GM12891 (cell line): ENCODE measurements around the gene MRPL27.

Experiments
- POLR2A ChIP-seq: IDR thresholded peaks from 2 replicates; pipeline ENCODE4 v1.6.1; 2011; ENCODE audit warnings: low read depth, low read length, control low read depth
- POLR2AphosphoS5 ChIP-seq: IDR thresholded peaks from 2 replicates; pipeline ENCODE4 v1.6.1; 2011; ENCODE audit warnings: low read depth, low read length, control low read depth

DNA sequence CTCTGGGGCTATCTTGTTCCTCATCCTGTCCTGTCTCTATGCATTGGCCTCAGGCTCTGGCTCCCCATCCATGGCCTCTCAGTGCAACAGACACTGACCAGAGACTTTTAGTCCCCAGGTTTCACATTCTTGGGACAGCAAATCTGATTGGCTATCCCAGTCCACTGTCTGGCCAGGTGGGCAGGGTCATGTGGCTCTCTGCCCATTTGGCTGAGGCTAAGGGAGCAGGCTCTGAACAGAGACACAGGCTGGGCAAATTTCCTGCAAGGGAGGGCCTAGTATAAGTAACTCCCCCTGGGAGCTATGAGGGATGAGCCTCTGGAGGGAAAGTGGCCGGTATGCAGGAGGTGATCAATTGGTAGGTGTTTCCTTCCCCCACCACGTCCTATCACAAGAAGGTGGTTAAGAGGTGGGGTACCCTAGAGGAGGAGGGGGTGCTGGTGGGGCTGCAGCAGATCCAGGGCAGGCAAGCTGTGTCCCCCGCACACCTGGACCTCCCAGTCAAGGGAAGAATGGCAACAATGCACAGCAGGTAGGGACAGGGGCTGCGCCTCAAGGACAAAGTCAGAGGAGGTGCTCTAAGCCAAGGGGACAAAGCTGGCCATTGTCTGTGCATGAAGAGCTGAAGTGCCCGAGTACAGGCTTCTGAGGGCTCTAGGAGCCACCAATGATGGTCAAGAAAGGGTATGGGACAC, 13.8 kb downstream of the MRPL27 start:
- TF ChIP-seq POLR2AphosphoS5 (no peak), POLR2A (no peak)
